Right lobe of liver (tissue), 4 donors: ENCODE measurements around the gene DNAJC27.

Experiments used
- POLR2A ChIP-seq: fragments of 450-650 bp; IDR thresholded peaks from one replicate; pipeline ENCODE4 v1.6.1; 2017; ENCODE audit warnings: antibody characterized with exemption, mild to moderate bottlenecking
- TF ChIP-seq, protein P1 (sequence below), 4 donors: fragments of 200-600 bp in 3 of 4; fragments of 450-650 bp in 1 of 4; IDR thresholded peaks; one replicate each; pipeline versions ENCODE4 v1.5.1 to v1.8.0; 2016 to 2022; ENCODE audit warnings: antibody characterized with exemption in 4 of 4, mild to moderate bottlenecking in 2 of 4
- donor health status: DM: no; HTN: no; CAD: no.
- donor health status: DM: no; HTN: no; CAD: no.
- donor health status: DM: no; HTN: yes; CAD: no.

DNA sequence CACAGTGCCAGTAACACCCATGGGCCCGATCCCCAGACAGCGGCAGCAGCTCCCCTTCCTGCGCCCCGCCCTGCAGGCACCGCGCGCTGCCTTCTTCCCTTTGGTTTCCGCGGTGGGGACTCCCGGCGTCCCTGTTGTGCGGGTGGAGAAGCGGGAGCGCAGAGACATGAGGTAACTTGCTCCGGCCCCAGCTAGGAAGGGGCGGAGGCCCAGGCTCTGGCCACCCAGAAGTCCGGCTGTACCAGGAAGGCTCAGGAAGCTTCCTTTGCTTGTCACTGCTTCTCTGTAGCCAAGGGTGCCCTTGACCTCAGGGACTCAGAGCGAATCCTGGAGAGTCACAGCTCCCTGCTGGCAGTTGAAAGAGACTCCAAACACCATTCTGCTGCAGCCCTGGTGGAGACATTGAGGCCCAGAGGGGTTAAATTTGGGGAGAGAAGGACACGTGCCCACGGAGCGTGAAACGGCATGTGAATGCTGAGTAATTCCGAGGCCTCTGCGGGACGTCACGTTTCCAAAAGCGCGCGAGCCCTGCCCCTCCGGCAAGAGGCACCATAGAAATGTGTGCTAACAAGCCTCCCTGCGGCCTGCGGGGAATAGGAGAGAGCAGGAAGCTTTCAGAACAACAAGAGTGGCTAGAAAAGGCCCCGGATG lies 45.0 kb downstream of the DNAJC27 start:
- no peak for TF ChIP-seq POLR2A
- TF ChIP-seq, protein P1, sequence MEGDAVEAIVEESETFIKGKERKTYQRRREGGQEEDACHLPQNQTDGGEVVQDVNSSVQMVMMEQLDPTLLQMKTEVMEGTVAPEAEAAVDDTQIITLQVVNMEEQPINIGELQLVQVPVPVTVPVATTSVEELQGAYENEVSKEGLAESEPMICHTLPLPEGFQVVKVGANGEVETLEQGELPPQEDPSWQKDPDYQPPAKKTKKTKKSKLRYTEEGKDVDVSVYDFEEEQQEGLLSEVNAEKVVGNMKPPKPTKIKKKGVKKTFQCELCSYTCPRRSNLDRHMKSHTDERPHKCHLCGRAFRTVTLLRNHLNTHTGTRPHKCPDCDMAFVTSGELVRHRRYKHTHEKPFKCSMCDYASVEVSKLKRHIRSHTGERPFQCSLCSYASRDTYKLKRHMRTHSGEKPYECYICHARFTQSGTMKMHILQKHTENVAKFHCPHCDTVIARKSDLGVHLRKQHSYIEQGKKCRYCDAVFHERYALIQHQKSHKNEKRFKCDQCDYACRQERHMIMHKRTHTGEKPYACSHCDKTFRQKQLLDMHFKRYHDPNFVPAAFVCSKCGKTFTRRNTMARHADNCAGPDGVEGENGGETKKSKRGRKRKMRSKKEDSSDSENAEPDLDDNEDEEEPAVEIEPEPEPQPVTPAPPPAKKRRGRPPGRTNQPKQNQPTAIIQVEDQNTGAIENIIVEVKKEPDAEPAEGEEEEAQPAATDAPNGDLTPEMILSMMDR (IDR thresholded peaks at IDR 0.05): no peak
